PC-3 (cell line): Measurements from ENCODE around the gene MRC2. TPM values are rescaled to one million over a fixed set of nuclear protein-coding genes. Genes with fewer than 3 reads are reported as not detected.

Source experiments
- ATAC-seq: fragments of 200-7000 bp; cut with Tn5 transposase; 2 replicates; pipeline ENCODE4 v1.9.1; 2020; ENCODE audit warnings: mild to moderate bottlenecking, moderate library complexity
- BruUV-seq: library from RNA; stranded (reverse); fragments of 400-500 nt; replicated peaks from 2 replicates; lab custom pipeline; 2021; lab: Mats Ljungman, UMichigan
- CTCF ChIA-PET: fragments of 300-600 bp; sonication (Branson Sonifier 250); formaldehyde crosslinking; loops from one replicate; lab custom pipeline; 2022; ENCODE audit warnings: antibody characterized with exemption; lab: Charles Lee
- POLR2A ChIA-PET: fragments of 300-600 bp; sonication (Branson Sonifier 250); formaldehyde crosslinking; loops from one replicate; lab custom pipeline; 2022; ENCODE audit warnings: antibody characterized with exemption; ENCODE audit not compliant: unreplicated experiment; lab: Charles Lee
- DNase-seq: peaks from one replicate; pipeline ENCODE4 v3.0.0-alpha.2; 2015
- H2AFZ ChIP-seq: fragments of 300-600 bp; sonication (generic); 2 replicates; pipeline ENCODE4 v1.6.0; 2016; ENCODE audit warnings: antibody characterized with exemption, low read length
- H3F3A ChIP-seq: fragments of 300-600 bp; sonication (generic); one replicate; pipeline ENCODE4 v1.6.0; 2017; ENCODE audit warnings: antibody characterized with exemption, low read length, control low read depth, mild to moderate bottlenecking; ENCODE audit not compliant: unreplicated experiment
- H3K27ac ChIP-seq: fragments of 300-600 bp; sonication (generic); 2 replicates; pipeline ENCODE4 v1.5.1; 2016; ENCODE audit warnings: mild to moderate bottlenecking, low read length
- H3K27me3 ChIP-seq: fragments of 300-600 bp; sonication (generic); 2 replicates; pipeline ENCODE4 v1.6.1; 2016; ENCODE audit warnings: low read length, mixed read lengths
- H3K36me3 ChIP-seq: fragments of 300-600 bp; sonication (generic); 2 replicates; pipeline ENCODE4 v1.6.1; 2016; ENCODE audit warnings: low read depth, mixed run types, low read length, mixed read lengths
- H3K4me1 ChIP-seq: fragments of 300-600 bp; sonication (generic); 2 replicates; pipeline ENCODE4 v1.5.1; 2016; ENCODE audit warnings: low read length; ENCODE audit not compliant: insufficient read depth
- H3K4me2 ChIP-seq: fragments of 300-600 bp; sonication (generic); 2 replicates; pipeline ENCODE4 v1.6.0; 2016; ENCODE audit warnings: low read length
- H3K4me3 ChIP-seq: fragments of 300-600 bp; sonication (generic); 2 replicates; pipeline ENCODE4 v1.5.1; 2016; ENCODE audit warnings: mild to moderate bottlenecking, low read length, mixed read lengths
- H3K79me2 ChIP-seq: fragments of 300-600 bp; sonication (generic); 2 replicates; pipeline ENCODE4 v1.6.1; 2017; ENCODE audit warnings: low read length, mixed read lengths
- H3K9ac ChIP-seq: fragments of 300-600 bp; sonication (generic); 2 replicates; pipeline ENCODE4 v1.6.0; 2016; ENCODE audit warnings: mild to moderate bottlenecking, low read length
- H3K9me2 ChIP-seq: fragments of 300-600 bp; sonication (generic); replicated peaks from 2 replicates; pipeline ENCODE4 v1.6.1; 2016; ENCODE audit warnings: mixed run types, low read length, mixed read lengths
- H3K9me3 ChIP-seq: fragments of 300-600 bp; sonication (generic); 2 replicates; pipeline ENCODE4 v1.6.1; 2016; ENCODE audit warnings: low read length, mixed read lengths
- H4K20me1 ChIP-seq: fragments of 300-600 bp; sonication (generic); 2 replicates; pipeline ENCODE4 v1.6.1; 2016; ENCODE audit warnings: low read length, mixed read lengths
- CTCF ChIP-seq: fragments of 300-600 bp; sonication (generic); conservative IDR thresholded peaks from 2 replicates; pipeline ENCODE4 v1.5.1; 2017; ENCODE audit warnings: antibody characterized with exemption, low read depth, mild to moderate bottlenecking, low read length
- EZH2 ChIP-seq: fragments of 300-600 bp; sonication (generic); IDR thresholded peaks from one replicate; pipeline ENCODE4 v1.6.1; 2017; ENCODE audit warnings: antibody characterized with exemption, mild to moderate bottlenecking, low read length; ENCODE audit not compliant: unreplicated experiment
- EZH2phosphoT487 ChIP-seq: fragments of 300-600 bp; sonication (generic); IDR thresholded peaks from 2 replicates; pipeline ENCODE4 v1.6.1; 2018; ENCODE audit warnings: mild to moderate bottlenecking, antibody characterized with exemption, low read length, borderline replicate concordance
- intact Hi-C: fragments of 100-400 bp; cut with micrococcal nuclease; formaldehyde crosslinking; loops from 2 replicates; pipeline ENCODE4 v1.9.0; 2023
- total RNA-seq: library from RNA; depleted of rRNA; stranded (reverse); fragments of >200 nt; gene quantifications from 2 replicates; pipeline ENCODE4 v1.2.3, GENCODE V29; 2014

The MRC2 gene
- total RNA-seq, 1 experiment from 2014 or later, result 13.5 TPM

- ATAC-seq, result no peak
- Histone ChIP-seq H3K79me2 (no peaks in the 10 kb centered on the region), H3K27ac (no peak overlapping the region), H3K4me2 (no peak overlapping the region), H3K9me2 (no peaks in the 10 kb centered on the region), H3F3A (no peaks in the 10 kb centered on the region), H3K9ac (no peak overlapping the region), H2AFZ (no peak overlapping the region), H4K20me1 (no peaks in the 10 kb centered on the region), H3K9me3 (no peaks in the 10 kb centered on the region), H3K36me3 (no peaks in the 10 kb centered on the region), H3K27me3 (no peaks in the 10 kb centered on the region), H3K4me3 (no peak overlapping the region), H3K4me1 (peaks cover 11% of the 10 kb centered on the region; the same call in 1 of the 2 replicates)
- intact Hi-C loops, result no loop called here
- POLR2A ChIA-PET, result no interaction called here
- CTCF ChIA-PET, result no interaction called here
- TF ChIP-seq CTCF (no peak), EZH2phosphoT487 (no peak), EZH2 (no peak)
- no peak for DNase-seq
- BruUV-seq, result no TSS peak
Observed at GRCh38 chr17:62653826-62654761, 26.6 kb downstream of the MRC2 start.

- POLR2A ChIA-PET, result no interaction called here
- no peaks in the 10 kb centered on the region for H3K36me3 ChIP-seq
- H3K4me3 ChIP-seq, result no peak overlapping the region
- BruUV-seq, result no TSS peak
- H3K9me3 ChIP-seq, result no peaks in the 10 kb centered on the region
- H3F3A ChIP-seq, result no peaks in the 10 kb centered on the region
- no peaks in the 10 kb centered on the region for H3K27me3 ChIP-seq
- no peak overlapping the region for H2AFZ ChIP-seq
- no peak overlapping the region for H3K4me2 ChIP-seq
- H4K20me1 ChIP-seq, result no peaks in the 10 kb centered on the region
- H3K79me2 ChIP-seq, result no peaks in the 10 kb centered on the region
- no peak overlapping the region for H3K27ac ChIP-seq
- intact Hi-C loops, result no loop called here
- CTCF ChIA-PET, result no interaction called here
- DNase-seq (no peak), ATAC-seq (no peak)
- TF ChIP-seq EZH2phosphoT487, result no peak
- TF ChIP-seq CTCF, result no peak
- no peak for TF ChIP-seq EZH2
- H3K9ac ChIP-seq, result no peak overlapping the region
- no peaks in the 10 kb centered on the region for H3K9me2 ChIP-seq
- H3K4me1 ChIP-seq, result peaks cover 11% of the 10 kb centered on the region; the same call in 1 of the 2 replicates
Observed at GRCh38 chr17:62655656-62656055, 28.2 kb downstream of the MRC2 start.

GRCh38 chr17:62656446-62656845 is 29.0 kb downstream of the MRC2 start:
- no peaks in the 10 kb centered on the region for H3K9me2 ChIP-seq
- H4K20me1 ChIP-seq, result no peaks in the 10 kb centered on the region
- DNase-seq, result no peak
- H3K79me2 ChIP-seq, result no peaks in the 10 kb centered on the region
- H3K4me1 ChIP-seq, result peaks cover 11% of the 10 kb centered on the region; the same call in 1 of the 2 replicates
- CTCF ChIA-PET, result no interaction called here
- no peak for ATAC-seq
- no peak overlapping the region for H3K27ac ChIP-seq
- no TSS peak for BruUV-seq
- intact Hi-C loops, result no loop called here
- no peak for TF ChIP-seq CTCF
- TF ChIP-seq EZH2, result no peak
- TF ChIP-seq EZH2phosphoT487, result no peak
- no peak overlapping the region for H3K4me2 ChIP-seq
- H3K4me3 ChIP-seq, result no peak overlapping the region
- no peaks in the 10 kb centered on the region for H3K36me3 ChIP-seq
- H3F3A ChIP-seq, result no peaks in the 10 kb centered on the region
- POLR2A ChIA-PET, result no interaction called here
- no peaks in the 10 kb centered on the region for H3K9me3 ChIP-seq
- no peak overlapping the region for H3K9ac ChIP-seq
- no peaks in the 10 kb centered on the region for H3K27me3 ChIP-seq
- no peak overlapping the region for H2AFZ ChIP-seq
